H1 (cell line): ENCODE measurements around the gene LTA. TPM values are rescaled to one million over a fixed set of nuclear protein-coding genes. Genes with fewer than 3 reads are reported as not detected.

Experiments
- CTCF ChIA-PET: fragments of 300-600 bp; sonication (Branson Sonifier 250); formaldehyde crosslinking; loops from one replicate; lab custom pipeline; 2021; ENCODE audit not compliant: partially characterized antibody; lab: Charles Lee
- POLR2A ChIA-PET: fragments of 300-600 bp; sonication (Branson Sonifier 250); formaldehyde crosslinking; loops from one replicate; lab custom pipeline; 2021; ENCODE audit warnings: inconsistent platforms; ENCODE audit not compliant: partially characterized antibody; lab: Charles Lee
- DNase-seq, 2 experiments: peaks; one replicate each; pipeline versions ENCODE4 v3.0.0 to v3.0.0-alpha.2; 2010 to 2022; ENCODE audit warnings: low spot score in 2 of 2, low read depth in 1 of 2, mixed read lengths in 1 of 2
- FAIRE-seq: peaks from 2 replicates; lab custom pipeline; 2011; peaks lifted over from hg19 to GRCh38; lab: Jason Lieb, UNC
- H2AFZ ChIP-seq: 2 replicates; pipeline ENCODE4 v1.8.1; 2012; ENCODE audit warnings: low read length, inconsistent platforms
- H2AK5ac ChIP-seq: 2 replicates; pipeline ENCODE4 v1.6.1; 2013; ENCODE audit warnings: low read depth, low read length
- H2BK120ac ChIP-seq: replicated peaks from 2 replicates; pipeline ENCODE3; 2013; ENCODE audit warnings: low read depth, low read length, inconsistent platforms
- H2BK12ac ChIP-seq: 2 replicates; pipeline ENCODE4 v1.6.1; 2013; ENCODE audit warnings: low read depth, low read length
- H2BK15ac ChIP-seq: 2 replicates; pipeline ENCODE4 v1.6.1; 2013; ENCODE audit warnings: low read length
- H2BK20ac ChIP-seq: 2 replicates; pipeline ENCODE4 v1.6.1; 2013; ENCODE audit warnings: low read length
- H2BK5ac ChIP-seq: 2 replicates; pipeline ENCODE4 v1.6.1; 2013; ENCODE audit warnings: low read depth, low read length
- H3K14ac ChIP-seq: 2 replicates; pipeline ENCODE4 v1.6.1; 2013; ENCODE audit warnings: inconsistent platforms; ENCODE audit not compliant: insufficient read length
- H3K18ac ChIP-seq: 2 replicates; pipeline ENCODE4 v1.6.1; 2013; ENCODE audit warnings: low read length; ENCODE audit errors: extremely low read depth
- H3K23ac ChIP-seq: 2 replicates; pipeline ENCODE4 v1.6.1; 2013; ENCODE audit warnings: inconsistent platforms; ENCODE audit not compliant: insufficient read length
- H3K23me2 ChIP-seq: 2 replicates; pipeline ENCODE4 v1.6.1; 2013; ENCODE audit warnings: low read depth, low read length
- H3K27ac ChIP-seq: 2 replicates; pipeline ENCODE4 v1.6.1; 2011; ENCODE audit warnings: low read depth, low read length, inconsistent platforms
- H3K27me3 ChIP-seq, 4 experiments: replicated peaks in 1 of 4; 1 replicate in 1 of 4; 2 replicates in 3 of 4; pipeline versions ENCODE4 v1.6.1 to v1.8.1; 2011 to 2013; ENCODE audit warnings: low read length in 3 of 4, mild to moderate bottlenecking in 3 of 4, inconsistent platforms in 2 of 4, mixed read lengths in 2 of 4, moderate library complexity in 1 of 4; ENCODE audit not compliant: control insufficient read depth in 3 of 4, insufficient read depth in 3 of 4; ENCODE audit errors: extremely low read depth in 1 of 4
- H3K36me3 ChIP-seq, 4 experiments: 2 replicates each; pipeline versions ENCODE4 v1.6.1 to v1.8.1; 2011 to 2013; ENCODE audit warnings: mild to moderate bottlenecking in 4 of 4, low read length in 3 of 4, moderate library complexity in 2 of 4, control low read depth in 1 of 4, inconsistent platforms in 1 of 4; ENCODE audit not compliant: insufficient read depth in 4 of 4, control insufficient read depth in 2 of 4
- H3K4ac ChIP-seq: replicated peaks from 2 replicates; pipeline ENCODE3; 2013; ENCODE audit warnings: low read length, low read depth, mixed read lengths, inconsistent platforms; ENCODE audit not compliant: insufficient read length
- H3K4me1 ChIP-seq, 4 experiments: replicated peaks in 1 of 4; 1 replicate in 1 of 4; 2 replicates in 3 of 4; pipeline versions ENCODE4 v1.6.1 to v1.8.1; 2011 to 2013; ENCODE audit warnings: low read length in 3 of 4, inconsistent platforms in 2 of 4, mixed read lengths in 1 of 4; ENCODE audit not compliant: insufficient read depth in 4 of 4, control insufficient read depth in 3 of 4
- H3K4me2 ChIP-seq, 2 experiments: 2 replicates each; pipeline versions ENCODE4 v1.6.1 to v1.8.1; 2011 to 2013; ENCODE audit warnings: low read depth in 2 of 2, low read length in 2 of 2, control low read depth in 1 of 2, inconsistent platforms in 1 of 2, mild to moderate bottlenecking in 1 of 2; ENCODE audit not compliant: insufficient read depth in 1 of 2
- H3K4me3 ChIP-seq, 4 experiments: fragments of 200-600, 300-600 bp in 1 of 4; sonication (generic), shearing (Covaris generic), sonication (Bioruptor Twin) in 1 of 4; 2 replicates each; pipeline versions ENCODE4 v1.5.1 to v1.8.1; 2011 to 2016; ENCODE audit warnings: low read length in 4 of 4, low read depth in 3 of 4, control low read depth in 2 of 4, inconsistent platforms in 2 of 4, mild to moderate bottlenecking in 2 of 4, mixed read lengths in 1 of 4, moderate library complexity in 1 of 4; ENCODE audit not compliant: insufficient read depth in 2 of 4; ENCODE audit errors: extremely low read depth in 1 of 4
- H3K56ac ChIP-seq: replicated peaks from 2 replicates; pipeline ENCODE3; 2013; ENCODE audit warnings: low read depth, mild to moderate bottlenecking, mixed read lengths, low read length, inconsistent platforms; ENCODE audit not compliant: insufficient read length
- H3K79me1 ChIP-seq: 2 replicates; pipeline ENCODE4 v1.6.1; 2013; ENCODE audit warnings: low read depth, low read length, control low read depth
- H3K79me2 ChIP-seq, 2 experiments: 2 replicates each; pipeline versions ENCODE4 v1.6.1 to v1.8.1; 2012 to 2013; ENCODE audit warnings: low read length in 2 of 2, mild to moderate bottlenecking in 2 of 2, inconsistent platforms in 1 of 2; ENCODE audit not compliant: insufficient read depth in 2 of 2, control insufficient read depth in 1 of 2
- H3K9ac ChIP-seq, 4 experiments: replicated peaks in 1 of 4; 1 replicate in 1 of 4; 2 replicates in 3 of 4; pipeline versions ENCODE4 v1.6.1 to v1.8.1; 2011 to 2013; ENCODE audit warnings: low read depth in 3 of 4, low read length in 3 of 4, control low read depth in 2 of 4, mild to moderate bottlenecking in 2 of 4, moderate library complexity in 2 of 4, inconsistent platforms in 1 of 4; ENCODE audit errors: extremely low read depth in 1 of 4
- H3K9me3 ChIP-seq, 2 experiments: 2 replicates each; pipeline versions ENCODE4 v1.6.1 to v1.8.1; 2012 to 2013; ENCODE audit warnings: mild to moderate bottlenecking in 2 of 2, moderate library complexity in 2 of 2, control low read depth in 1 of 2, inconsistent platforms in 1 of 2, low read depth in 1 of 2, low read length in 1 of 2, mixed read lengths in 1 of 2; ENCODE audit not compliant: insufficient read depth in 2 of 2
- H4K20me1 ChIP-seq, 2 experiments: replicated peaks in 1 of 2; 2 replicates each; pipeline versions ENCODE3 to v1.8.1; 2011 to 2013; ENCODE audit warnings: inconsistent platforms in 2 of 2, low read length in 2 of 2, mild to moderate bottlenecking in 1 of 2; ENCODE audit not compliant: insufficient read depth in 2 of 2, control insufficient read depth in 1 of 2
- H4K5ac ChIP-seq: 2 replicates; pipeline ENCODE4 v1.6.1; 2013; ENCODE audit warnings: low read length, low read depth, mixed read lengths, inconsistent platforms; ENCODE audit not compliant: insufficient read length
- H4K8ac ChIP-seq: 2 replicates; pipeline ENCODE4 v1.8.0; 2013; ENCODE audit warnings: mild to moderate bottlenecking, moderate library complexity, low read length, inconsistent platforms; ENCODE audit not compliant: insufficient read depth; ENCODE audit errors: extremely low read depth
- H4K91ac ChIP-seq: replicated peaks from 2 replicates; pipeline ENCODE3; 2013; ENCODE audit warnings: low read length, mixed read lengths, inconsistent platforms; ENCODE audit not compliant: insufficient read length
- ATF2 ChIP-seq: IDR thresholded peaks from 2 replicates; pipeline ENCODE4 v1.6.1; 2012; ENCODE audit warnings: low read length, inconsistent platforms
- BRCA1 ChIP-seq: IDR thresholded peaks from 2 replicates; pipeline ENCODE4 v1.6.1; 2012; ENCODE audit warnings: low read depth, low read length, improper control_type of control experiment
- CEBPB ChIP-seq: IDR thresholded peaks from 2 replicates; pipeline ENCODE4 v1.6.1; 2012; ENCODE audit warnings: low read depth, low read length
- CHD1 ChIP-seq: IDR thresholded peaks from 2 replicates; pipeline ENCODE4 v1.6.1; 2012; ENCODE audit warnings: low read depth, low read length, improper control_type of control experiment
- HDAC2 ChIP-seq, 2 experiments: fragments of 300-600 bp in 1 of 2; sonication (generic) in 1 of 2; IDR thresholded peaks; 2 replicates each; pipeline ENCODE4 v1.6.1; 2011 to 2012; ENCODE audit warnings: low read depth in 2 of 2, low read length in 2 of 2, mild to moderate bottlenecking in 2 of 2, moderate library complexity in 2 of 2, borderline replicate concordance in 1 of 2, inconsistent platforms in 1 of 2
- SAP30 ChIP-seq: fragments of 300-600 bp; sonication (generic); IDR thresholded peaks from 2 replicates; pipeline ENCODE4 v1.7.1; 2012; ENCODE audit warnings: low read length, moderate library complexity, mild to moderate bottlenecking, inconsistent platforms; ENCODE audit not compliant: insufficient read depth, insufficient replicate concordance
- SIRT6 ChIP-seq: IDR thresholded peaks from one replicate; pipeline ENCODE4 v1.7.1; 2012; ENCODE audit warnings: low read length, inconsistent platforms
- SIX5 ChIP-seq: IDR thresholded peaks from 2 replicates; pipeline ENCODE4 v1.6.1; 2011; ENCODE audit warnings: mild to moderate bottlenecking, low read depth, low read length
- SP2 ChIP-seq: IDR thresholded peaks from 2 replicates; pipeline ENCODE4 v1.6.1; 2012; ENCODE audit warnings: mild to moderate bottlenecking, low read length, inconsistent platforms
- TAF1 ChIP-seq: IDR thresholded peaks from 2 replicates; pipeline ENCODE4 v1.6.1; 2011; ENCODE audit warnings: mild to moderate bottlenecking, low read depth, low read length
- TCF12 ChIP-seq: IDR thresholded peaks from 2 replicates; pipeline ENCODE4 v1.6.1; 2011; ENCODE audit warnings: low read depth, mild to moderate bottlenecking, low read length
- WGBS, 2 experiments: shearing (Covaris generic) in 1 of 2; methylation state at CpG; one replicate each; pipeline versions ENCODE4 v1.1.6 to v1.1.7; 2013 to 2015; ENCODE audit warnings: low lambda C conversion rate in 2 of 2, mixed read lengths in 2 of 2, inconsistent platforms in 1 of 2, low coverage in 1 of 2, missing lambda C conversion rate in 1 of 2; ENCODE audit not compliant: insufficient replicate concordance in 2 of 2, insufficient coverage in 1 of 2, insufficient read length in 1 of 2; ENCODE audit errors: extremely low coverage in 1 of 2, missing lambda C conversion rate in 1 of 2; 5-methylcytosine and 5-hydroxymethylcytosine counted together
- polyA plus RNA-seq, 7 experiments: library from polyadenylated mRNA; depleted of rRNA in 3 of 7; stranded (reverse) in 5 of 7; unstranded in 2 of 7; fragments of >200 nt in 5 of 7; fragments of 200-250 nt in 2 of 7; gene quantifications; 1 replicate in 5 of 7; 2 replicates in 1 of 7; 4 replicates in 1 of 7; pipeline versions ENCODE4 v1.2.1 to v1.2.3, GENCODE V29; 2011 to 2013; ENCODE audit warnings: missing spikeins in 2 of 7, mixed read lengths in 2 of 7
- total RNA-seq: library from RNA; stranded (reverse); fragmentation: NEBNext Ultra II Directional; extraction: Animal tissue kit (Norgen Biotek cat#: 25700); gene quantifications from 2 replicates; pipeline ENCODE4 v1.2.1, GENCODE V29; 2021

The LTA gene
- total and polyA plus RNA-seq, 2 of the 8 experiments (the other 6 are each of a cell fraction or from before 2014, with no cell fraction given) = not detected

- H2BK5ac ChIP-seq = no peak overlapping the region
- no peaks in the 10 kb centered on the region for H3K23me2 ChIP-seq
- H2BK12ac ChIP-seq = no peak overlapping the region
- no peak overlapping the region for H3K4ac ChIP-seq
- WGBS, 2 experiments = 98% methylated on average over 4 of the region's 4 CpGs; no CpG with 5 or more reads in 1 of the 2 experiments
- H3K79me1 ChIP-seq = no peaks in the 10 kb centered on the region
- H2AK5ac ChIP-seq = no peak overlapping the region
- FAIRE-seq (no peak), DNase-seq (no peak)
- H3K4me2 ChIP-seq = no peak overlapping the region
- no peak overlapping the region for H3K23ac ChIP-seq
- H4K8ac ChIP-seq = no peak overlapping the region
- no peaks in the 10 kb centered on the region for H3K27me3 ChIP-seq
- no peak overlapping the region for H3K14ac ChIP-seq
- H3K79me2 ChIP-seq = no peaks in the 10 kb centered on the region
- H3K27ac ChIP-seq = no peak overlapping the region; the same call in 1 of the 2 replicates
- peaks cover 0 to 5% (median 3%) of the 10 kb centered on the region in 4 experiments; a peak in 3 of 7 replicates for H3K4me1 ChIP-seq
- H3K4me3 ChIP-seq = no peak overlapping the region
- peaks cover 8 to 15% of the 10 kb centered on the region in 2 experiments for H4K20me1 ChIP-seq
- no peak overlapping the region for H4K5ac ChIP-seq
- no peak overlapping the region for H2AFZ ChIP-seq
- H3K36me3 ChIP-seq = peaks cover 9 to 19% (median 11%) of the 10 kb centered on the region in 4 experiments
- H4K91ac ChIP-seq = no peak overlapping the region
- no peaks in the 10 kb centered on the region for H3K9me3 ChIP-seq
- H2BK20ac ChIP-seq = no peak overlapping the region
- CTCF ChIA-PET = interaction anchor here (0.6 to 1.6 kb wide), 3 partner anchors 32 to 71 kb away, joined by 3 to 5 read pairs (median 3); no protein-coding TSS in a partner anchor
- no peak overlapping the region for H2BK15ac ChIP-seq
- no peak overlapping the region for H2BK120ac ChIP-seq
- H3K18ac ChIP-seq = no peak overlapping the region
- POLR2A ChIA-PET = interaction anchor here (0.6 to 18.4 kb wide), 6 partner anchors 13 to 620 kb away, joined by 3 to 428 read pairs (median 4); partner anchors contain the start of genes ATP6V1G2, DDX39B and NFKBIL1
- H3K56ac ChIP-seq = no peak overlapping the region
- H3K9ac ChIP-seq = no peak overlapping the region
- TF ChIP-seq SIX5 (no peak), SAP30 (no peak), CHD1 (no peak), BRCA1 (no peak), ATF2 (no peak), TCF12 (no peak), TAF1 (no peak), CEBPB (no peak), SP2 (no peak), HDAC2 (IDR thresholded peaks at IDR 0.05; ENCODE audit: borderline replicate concordance in 1 of 2, low read depth in 2 of 2, low read length in 2 of 2) (no peak), SIRT6 (no peak)
Observed at GRCh38 chr6:31525932-31526591, 46.0 kb upstream of the LTA start.
